ENCODE measurements around the gene FALEC. TPM values are rescaled to one million over a fixed set of nuclear protein-coding genes. Genes with fewer than 3 reads are reported as not detected.

FALEC gene
- polyA plus RNA-seq, 2 of the 4 experiments (the other 2 are of a cell fraction): 0.36 to 0.80 TPM

- Histone ChIP-seq H3K27ac (0 out of 6 replicates have a peak overlapping the region, but pooled peaks of 1 of the 2 experiments have one; percentile 4), H3K9me3 (no peaks in the 10 kb centered on the region), H3K4me2 (no peak overlapping the region), H3K4me1 (peaks cover 7% of the 10 kb centered on the region; the same call in 2 of the 3 replicates), H3K4me3 (no peak overlapping the region)
- FAIRE-seq (no peak), DNase-seq (ENCODE audit: low read depth in 1 of 2, low spot score in 1 of 2) (peak in 1 of 2 experiments; percentile 53), ATAC-seq (peak; percentile 24 to 54; a peak in 5 of 6 replicates)
- ChIA-PET POLR2A (no interaction called here), CTCF (interaction anchor here (0.7 to 2.5 kb wide), 8 partner anchors 14 to 328 kb away, joined by 3 to 19 read pairs (median 4); partner anchors contain the start of gene FALEC)
- 13% methylated on average over 2 of the region's 2 CpGs for WGBS (ENCODE audit: missing lambda C conversion rate)
- TF ChIP-seq RAD21 (conservative IDR thresholded peaks at IDR 0.05 in 1 of 2, IDR thresholded peaks at IDR 0.05 in 1 of 2) (peak; percentile 48 to 61; a peak in 4 of 5 replicates), CTCF (IDR thresholded peaks at IDR 0.05) (peak; percentile 31), MAFK (IDR thresholded peaks at IDR 0.05; ENCODE audit: partially characterized antibody) (no peak), JUNB (IDR thresholded peaks at IDR 0.05) (no peak), ESRRA (IDR thresholded peaks at IDR 0.05; ENCODE audit: borderline replicate concordance, low read length) (no peak)
These were observed 30.7 kb upstream of the FALEC start for GRCh38 chr1:150484861-150485260.

GRCh38 chr1:150486966-150487762 is 28.4 kb upstream of the FALEC start, which contains the start of gene TARS2:
Gene TARS2, plus strand, starts transcription at chr1:150487419. Its CDS starts 32 bp downstream, at chr1:150487451.
- DNase-seq (ENCODE audit: low read depth in 1 of 2, low spot score in 1 of 2) (peak; percentile 93 to 99), ATAC-seq (peak; percentile 99 to 100), FAIRE-seq (peak; percentile 63)
- TF ChIP-seq ZC3H11A (IDR thresholded peaks at IDR 0.05) (peak; percentile 13; the same call in 1 of the 2 replicates), REST (IDR thresholded peaks at IDR 0.05) (0 out of 2 replicates have a peak, but pooled peaks have one; percentile 13), BCL3 (IDR thresholded peaks at IDR 0.05) (peak; percentile 68; the same call in 1 of the 3 replicates), CHD2 (IDR thresholded peaks at IDR 0.05; ENCODE audit: low read length, partially characterized antibody) (peak; percentile 45), E2F6 (IDR thresholded peaks at IDR 0.05; ENCODE audit: borderline replicate concordance, low read depth) (peak; percentile 79; the same call in 1 of the 2 replicates), ESRRA (IDR thresholded peaks at IDR 0.05; ENCODE audit: borderline replicate concordance, low read length) (0 out of 2 replicates have a peak, but pooled peaks have one; percentile 0), JUN (IDR thresholded peaks at IDR 0.05) (peak; percentile 45 to 93; a peak in 3 of 5 replicates), POLR2A (IDR thresholded peaks at IDR 0.05; ENCODE audit: low read length) (peak; percentile 73), ZNF302 (CRISPR knock-in tag; IDR thresholded peaks at IDR 0.05) (no peak), TP53 (CRISPR knock-in tag; IDR thresholded peaks at IDR 0.05) (no peak), RNF2 (IDR thresholded peaks at IDR 0.05; ENCODE audit: borderline replicate concordance, low read depth) (no peak), KDM5A (IDR thresholded peaks at IDR 0.05) (peak; percentile 82), GATA3 (IDR thresholded peaks at IDR 0.05; ENCODE audit: borderline replicate concordance) (peak; percentile 61; the same call in 1 of the 2 replicates), RAD21 (conservative IDR thresholded peaks at IDR 0.05 in 1 of 2, IDR thresholded peaks at IDR 0.05 in 1 of 2) (peak in 1 of 2 experiments; percentile 8; a peak in 1 of 5 replicates), PBX3 (IDR thresholded peaks at IDR 0.05) (peak; percentile 100), SMC3 (IDR thresholded peaks at IDR 0.05) (peak; percentile 20; the same call in 2 of the 3 replicates), MAX (IDR thresholded peaks at IDR 0.05) (peak; percentile 93), KDM1A (IDR thresholded peaks at IDR 0.05; ENCODE audit: low read depth) (no peak)
- H3K27ac ChIP-seq: peak within 1 kb of the TSS; percentile 87 to 94
- peak within 1 kb of the TSS; percentile 71 for H3K4me3 ChIP-seq
- peak within 1 kb of the TSS; percentile 98 for H3K4me2 ChIP-seq
- no peaks in the 10 kb centered on the region for H3K9me3 ChIP-seq
- 2% methylated on average over 30 of the region's 30 CpGs for WGBS (ENCODE audit: missing lambda C conversion rate)
- ChIA-PET CTCF (interaction anchor here (0.5 to 2.3 kb wide), 4 partner anchors 28 to 126 kb away, joined by 3 to 15 read pairs (median 8); partner anchors contain the start of gene FALEC), POLR2A (interaction anchor here (0.5 to 1.7 kb wide), 6 partner anchors 21 to 124 kb away, joined by 3 to 10 read pairs (median 4); partner anchors contain the start of genes ECM1, FALEC and RPRD2)
- peaks cover 7% of the 10 kb centered on the region; the same call in 2 of the 3 replicates for H3K4me1 ChIP-seq
